HG03108 (cell line): ENCODE measurements around the gene PERCC1.
"Not testable (repeated sequence)": the region's sequence is repeated elsewhere in the genome, so short reads cannot be mapped to it uniquely, and the experiment has no call there.

Experiments
- ATAC-seq: cut with Tn5 transposase; IDR thresholded peaks from one replicate; pipeline ENCODE4 v1.9.1; 2021; ENCODE audit warnings: moderate library complexity; ENCODE audit not compliant: unreplicated experiment

Gene PERCC1

GRCh38 chr16:1433263-1433560 is 2.3 kb downstream of the PERCC1 start:
- ATAC-seq = no peak

DNA sequence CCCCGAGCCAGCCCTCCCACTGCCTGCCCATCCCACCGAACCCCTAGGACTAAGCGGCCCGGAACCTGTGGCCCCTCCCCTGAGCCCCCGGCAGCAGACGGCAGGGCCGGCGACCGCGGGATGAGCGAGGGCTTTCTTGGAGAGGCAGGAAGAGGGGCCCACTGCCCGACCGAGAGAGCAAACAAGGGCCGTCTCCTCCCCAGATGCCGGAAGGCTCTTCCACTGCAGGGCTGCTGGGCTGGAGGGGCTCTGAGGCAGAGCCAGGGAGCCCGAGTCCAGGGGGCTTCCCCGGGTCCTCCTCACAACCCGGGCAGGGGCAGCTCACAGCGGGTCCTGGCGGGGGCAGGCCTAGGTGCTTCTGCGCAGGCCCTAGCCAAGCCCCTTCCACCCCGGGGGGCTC is 2.9 kb downstream of the PERCC1 start:
- no peak for ATAC-seq

DNA sequence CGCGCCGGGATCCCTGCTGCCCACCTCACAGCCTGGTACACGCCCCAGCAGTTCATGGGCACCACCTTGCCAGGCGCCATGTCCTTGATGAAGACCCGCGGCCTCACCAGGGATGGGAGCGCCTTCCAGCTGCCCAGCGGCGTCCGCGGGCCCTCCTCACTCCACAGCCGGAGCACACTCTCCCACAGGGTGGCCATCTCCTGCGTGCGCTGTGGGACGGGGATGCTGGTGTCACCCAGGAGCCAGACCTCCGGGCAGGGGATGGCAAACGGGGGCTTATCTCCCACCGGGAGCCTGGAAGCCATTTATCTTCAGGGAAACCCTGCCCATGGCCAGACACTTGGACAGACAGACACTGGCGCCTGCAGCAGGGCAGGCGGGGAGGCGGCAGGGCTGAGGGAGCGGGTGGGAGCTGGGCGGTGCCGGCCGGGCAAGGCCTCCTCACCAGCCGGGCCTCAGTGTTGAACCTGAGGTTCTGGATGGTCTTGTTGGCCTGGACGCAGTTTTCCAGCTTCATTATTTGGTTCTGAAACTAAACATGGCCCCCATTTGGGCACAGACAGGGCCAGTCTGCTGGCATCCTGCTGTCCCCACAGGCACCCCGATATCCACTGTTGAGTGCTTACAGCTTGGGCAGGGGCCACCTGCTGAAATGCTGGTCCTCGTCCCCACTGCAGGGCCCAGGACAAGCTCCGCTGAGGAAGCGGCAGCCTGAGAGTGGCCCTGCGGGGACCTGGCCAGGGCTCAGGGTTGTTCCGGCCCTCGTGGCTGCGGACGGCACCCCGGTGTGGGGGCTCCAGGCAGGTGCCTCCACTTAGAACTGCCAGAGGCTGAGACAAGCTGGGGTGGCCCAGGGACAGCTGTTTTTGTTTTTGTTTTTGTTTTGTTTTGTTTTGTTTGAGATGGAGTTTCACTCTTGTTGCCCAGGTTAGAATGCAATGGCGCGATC is 4.0 kb downstream of the PERCC1 start:
- no peak for ATAC-seq

DNA sequence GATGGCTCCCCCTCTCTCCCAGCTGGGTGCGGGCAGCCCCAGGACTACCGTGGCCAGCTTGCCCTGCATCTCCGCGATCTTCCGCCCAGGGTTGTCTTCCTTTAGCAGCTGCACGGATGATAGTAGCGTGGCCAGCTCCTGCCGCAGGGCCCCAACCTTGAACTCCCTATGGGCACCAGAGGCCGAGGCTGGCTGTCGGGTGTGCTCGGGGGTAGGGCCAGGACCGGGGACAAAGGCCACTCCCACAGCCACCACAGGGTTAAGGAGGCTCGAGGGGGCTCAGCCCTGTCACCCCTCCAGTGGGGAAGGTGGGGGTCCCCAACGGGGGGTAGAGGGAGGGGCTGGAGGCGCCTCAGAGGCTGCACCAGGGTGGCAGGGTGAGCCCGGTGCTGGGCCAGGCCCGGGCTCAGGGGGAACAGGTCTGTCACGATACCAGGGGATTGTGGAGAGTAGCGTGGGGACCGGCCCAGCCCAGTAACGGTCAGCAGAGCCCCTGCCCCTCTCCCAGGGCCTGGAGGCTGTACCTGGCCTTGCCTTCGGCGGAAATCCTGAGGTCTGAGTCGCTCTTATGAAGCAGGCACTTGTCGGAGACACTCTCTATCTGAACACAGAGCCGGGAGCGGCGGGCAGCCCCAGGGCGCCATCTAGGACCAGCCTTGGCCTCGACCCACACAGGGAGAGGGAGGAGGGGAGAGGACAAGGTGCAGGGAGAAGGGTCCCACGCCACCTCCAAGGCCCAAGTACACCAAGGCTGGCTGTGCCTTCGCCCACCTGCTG is 5.2 kb downstream of the PERCC1 start:
- ATAC-seq = no peak

- ATAC-seq = no peak
Measured at GRCh38 chr16:1436731-1437355, 6.0 kb downstream of the PERCC1 start.

DNA sequence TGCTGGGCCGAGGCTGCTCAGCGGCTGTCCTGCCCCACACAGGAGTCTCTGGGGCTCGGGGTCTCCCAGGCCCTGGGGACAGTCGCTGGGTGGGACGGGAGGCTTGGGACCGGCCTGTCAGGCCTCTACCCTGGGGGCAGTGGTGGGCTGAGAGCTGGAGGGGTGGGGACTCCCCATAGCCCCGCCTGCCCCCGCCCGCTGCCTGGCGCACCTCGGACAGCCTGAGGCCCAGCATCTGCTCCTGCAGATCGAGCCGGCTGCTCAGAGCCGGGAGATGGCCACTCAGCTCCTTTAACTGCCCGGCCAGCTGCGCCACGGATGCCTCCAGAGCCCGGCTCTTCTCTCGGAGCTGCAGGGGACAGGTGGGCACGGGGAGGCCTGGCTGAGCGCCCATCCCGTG is 6.7 kb downstream of the PERCC1 start:
- no peak for ATAC-seq

GRCh38 chr16:1438229-1439057 is 7.6 kb downstream of the PERCC1 start:
- ATAC-seq = no peak

GRCh38 chr16:1439058-1439698 is 8.3 kb downstream of the PERCC1 start:
- ATAC-seq = no peak

DNA sequence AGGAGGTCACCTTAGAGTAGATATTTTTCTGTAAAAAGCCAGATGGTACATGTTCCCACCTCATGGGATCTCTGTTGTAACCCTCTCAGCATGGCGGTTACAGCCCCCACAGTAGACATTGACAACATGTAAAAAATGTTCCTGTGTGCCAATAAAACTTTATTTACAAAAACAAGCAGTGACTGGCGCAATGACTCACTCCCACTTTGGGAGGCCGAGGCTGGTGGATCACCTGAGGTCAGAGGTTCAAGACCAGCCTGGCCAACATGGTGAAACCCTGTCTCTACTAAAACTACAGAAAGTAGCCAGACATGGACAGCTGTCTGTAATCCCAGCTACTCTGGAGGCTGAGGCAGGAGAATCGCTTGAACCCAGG is 8.8 kb downstream of the PERCC1 start:
- ATAC-seq = not testable (repeated sequence)

- ATAC-seq = no peak
Measured at GRCh38 chr16:1441391-1441829, 10.5 kb downstream of the PERCC1 start.

DNA sequence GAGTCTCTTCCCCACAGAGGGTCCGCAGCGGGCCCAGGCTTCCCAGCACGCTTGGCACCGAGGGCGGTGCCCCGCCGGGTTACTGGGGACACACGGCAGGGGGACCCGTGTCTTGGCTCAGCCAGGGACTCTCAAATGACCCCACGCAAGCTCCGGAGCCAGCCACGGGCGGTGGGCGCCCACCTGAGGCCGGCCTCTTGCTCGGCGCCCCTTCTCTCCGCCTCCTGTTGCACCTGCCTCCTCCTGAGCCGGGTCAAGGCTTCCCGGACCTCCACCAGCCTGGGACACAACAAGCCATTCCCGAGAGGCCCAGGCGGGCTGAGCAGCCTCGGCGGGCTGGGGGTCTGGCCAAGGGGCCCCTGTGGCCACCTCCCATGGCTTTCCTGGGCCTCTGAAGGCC is 11.8 kb downstream of the PERCC1 start:
- no peak for ATAC-seq

DNA sequence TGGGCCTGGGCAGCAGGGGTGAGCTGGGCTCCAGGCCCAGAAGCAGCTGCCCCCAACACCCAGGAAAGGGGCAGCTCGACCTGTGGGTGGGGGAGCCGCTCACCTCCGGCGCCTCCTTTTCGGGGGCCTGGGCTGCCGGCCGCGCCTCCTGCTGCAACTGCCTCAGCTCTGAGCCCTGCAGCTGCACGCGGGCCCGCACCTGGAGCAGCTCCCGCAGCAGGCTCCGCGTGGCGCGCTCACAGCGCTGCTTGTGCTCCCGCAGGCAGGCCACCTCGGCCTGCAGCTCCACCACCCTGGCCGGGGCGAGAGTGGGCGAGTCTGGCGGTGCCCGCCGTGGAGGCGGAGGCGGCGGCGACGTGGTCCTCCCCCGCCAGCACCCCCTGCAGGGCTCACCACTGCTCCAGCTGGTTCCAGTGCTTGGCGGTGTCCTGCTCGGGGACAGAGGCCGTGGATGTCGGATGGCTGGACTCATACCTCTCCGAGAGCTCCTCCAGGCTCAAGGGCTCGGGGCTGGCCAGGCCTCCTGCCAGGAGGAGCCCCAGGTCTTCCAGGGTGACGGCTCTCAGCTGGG is 12.6 kb downstream of the PERCC1 start:
- ATAC-seq = no peak

GRCh38 chr16:1443980-1444729 is 13.3 kb downstream of the PERCC1 start, which contains the start of gene CCDC154:
Gene CCDC154 (minus strand): TSS chr16:1444556. CDS start chr16:1444322, 234 bp downstream.
- ATAC-seq = no peak

DNA sequence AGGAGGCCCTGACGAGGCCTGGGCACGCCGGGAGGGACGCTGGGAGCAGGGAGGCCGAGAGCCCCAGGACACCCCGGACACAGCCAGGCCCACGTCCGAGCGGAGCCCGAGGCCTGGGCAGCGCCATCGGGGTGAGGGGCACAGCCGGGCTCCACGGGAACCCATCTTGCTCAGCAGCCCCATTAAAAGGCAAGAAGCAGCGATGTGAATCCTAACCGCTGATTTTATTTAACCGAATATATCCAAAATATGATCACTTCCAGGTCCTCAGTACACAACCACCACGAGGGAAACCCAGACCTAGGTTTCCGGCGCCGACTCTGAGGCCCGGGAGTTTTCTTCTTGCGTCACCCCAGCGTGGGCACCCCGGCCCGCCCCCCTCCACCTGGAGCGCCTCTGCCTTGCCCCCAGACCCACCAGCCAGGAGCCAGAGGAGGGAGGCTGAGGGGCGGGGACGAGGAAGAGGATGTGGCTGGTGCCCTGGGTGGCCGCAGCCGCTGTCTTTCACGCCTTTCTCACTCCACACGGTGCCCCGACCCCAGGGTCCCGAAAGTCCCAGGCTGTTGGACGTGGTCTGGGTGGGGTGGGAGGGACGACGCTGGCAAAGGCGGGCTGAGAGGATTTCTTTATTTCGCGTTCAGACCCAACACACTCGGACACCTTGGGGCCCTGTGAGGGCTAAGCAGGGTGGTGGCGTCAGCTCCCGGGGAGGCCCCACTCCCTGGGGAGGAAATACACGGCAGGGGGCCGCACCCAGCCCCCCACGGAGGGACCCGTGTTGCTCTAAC is 14.0 kb downstream of the PERCC1 start:
- no peak for ATAC-seq

GRCh38 chr16:1445518-1446203 is 14.8 kb downstream of the PERCC1 start:
- ATAC-seq = no peak

DNA sequence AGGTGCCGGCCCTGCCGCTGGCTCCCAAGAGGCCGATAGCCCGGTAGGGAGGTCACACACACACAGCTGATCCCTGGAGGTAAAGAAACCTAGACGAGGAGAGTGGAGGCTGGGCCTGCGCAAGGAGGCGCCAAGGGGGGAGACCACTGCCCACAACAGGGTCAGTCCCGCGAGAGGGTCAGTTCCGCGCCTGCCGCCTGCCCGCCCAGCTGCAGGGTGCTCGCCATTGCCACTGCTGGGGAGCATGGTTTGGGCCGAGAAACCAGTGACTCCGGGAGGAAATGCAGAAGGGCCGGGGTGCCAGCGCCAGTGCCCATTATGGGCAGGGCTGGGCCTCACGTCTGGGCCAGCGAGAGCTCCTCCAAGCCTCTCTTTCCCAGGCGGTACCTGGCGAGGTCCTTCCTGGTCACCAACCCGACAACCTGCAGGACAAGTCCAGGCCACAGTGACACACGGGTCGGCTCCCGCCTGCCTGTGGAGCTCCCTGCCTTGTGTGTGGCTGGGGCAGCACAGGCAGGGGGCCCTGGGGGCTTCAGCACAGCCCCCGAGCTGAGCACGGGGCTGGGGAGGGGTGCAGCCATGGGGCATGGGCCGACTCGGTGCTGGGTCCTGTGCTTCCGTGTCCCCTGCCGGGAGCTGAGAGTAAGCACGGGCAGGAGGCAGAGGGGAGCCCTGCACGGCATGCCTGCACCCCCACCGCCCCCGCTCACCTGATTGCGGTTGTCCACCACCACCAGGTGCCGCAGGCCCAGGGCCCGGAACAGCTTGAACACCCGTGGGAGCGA is 15.6 kb downstream of the PERCC1 start:
- ATAC-seq = no peak

GRCh38 chr16:1447965-1448364 is 17.1 kb downstream of the PERCC1 start:
- ATAC-seq = no peak
